ENCODE results near the gene MSL1. TPM values are rescaled to one million over a fixed set of nuclear protein-coding genes. Genes with fewer than 3 reads are reported as not detected.

The MSL1 gene
- total and polyA plus RNA-seq, 2 of the 13 experiments (the other 11 are each of a cell fraction or from before 2014, with no cell fraction given): 63.8 to 88.5 TPM

- TF ChIP-seq MZF1 (CRISPR knock-in tag; IDR thresholded peaks at IDR 0.05; ENCODE audit: borderline replicate concordance) (0 out of 2 replicates have a peak, but pooled peaks have one; percentile 12), ATF5 (CRISPR knock-in tag; IDR thresholded peaks at IDR 0.05; ENCODE audit: low read depth) (peak; percentile 99), ZMYM4 (CRISPR knock-in tag; IDR thresholded peaks at IDR 0.05) (peak; percentile 87), DZIP1 (CRISPR knock-in tag; IDR thresholded peaks at IDR 0.05) (peak; percentile 99), GMEB2 (CRISPR knock-in tag; IDR thresholded peaks at IDR 0.05; ENCODE audit: low read depth) (peak; percentile 62), CEBPZ (IDR thresholded peaks at IDR 0.05; ENCODE audit: low read length) (no peak), ZZZ3 (CRISPR knock-in tag; IDR thresholded peaks at IDR 0.05; ENCODE audit: borderline replicate concordance) (peak; percentile 95), TFE3 (CRISPR knock-in tag; IDR thresholded peaks at IDR 0.05) (peak; percentile 97), ZNF792 (CRISPR knock-in tag; IDR thresholded peaks at IDR 0.05) (peak; percentile 96; the same call in 1 of the 2 replicates), ZBTB7B (CRISPR knock-in tag; IDR thresholded peaks at IDR 0.05) (peak; percentile 91), PBX3 (CRISPR knock-in tag; IDR thresholded peaks at IDR 0.05; ENCODE audit: borderline replicate concordance) (peak; percentile 94; the same call in 1 of the 2 replicates), ZSCAN21 (CRISPR knock-in tag; IDR thresholded peaks at IDR 0.05; ENCODE audit: borderline replicate concordance) (peak; percentile 98), HIC2 (CRISPR knock-in tag; IDR thresholded peaks at IDR 0.05; ENCODE audit: low read depth) (peak; percentile 67)
Measured at GRCh38 chr17:40100669-40101366, 21.0 kb upstream of the MSL1 start (continued).
